Gastroesophageal sphincter (tissue), 3 donors: ENCODE measurements around the gene LUC7L.

Source experiments
- EP300 ChIP-seq: sonication (generic); formaldehyde crosslinking; IDR thresholded peaks from one replicate; pipeline ENCODE4 v1.6.1; 2017; ENCODE audit warnings: antibody characterized with exemption, mild to moderate bottlenecking
- TF ChIP-seq, protein P1 (sequence below), 4 experiments: fragments of 200-600 bp in 2 of 4; fragments of 450-650 bp in 2 of 4; sonication (generic) in 1 of 4; IDR thresholded peaks; one replicate each; pipeline ENCODE4 v1.5.1; 2017 to 2019; ENCODE audit warnings: antibody characterized with exemption in 4 of 4, mild to moderate bottlenecking in 2 of 4, moderate library complexity in 2 of 4

GRCh38 chr16:144797-145252 lies 84.4 kb downstream of the LUC7L start:
- TF ChIP-seq EP300 = no peak
- TF ChIP-seq, protein P1, sequence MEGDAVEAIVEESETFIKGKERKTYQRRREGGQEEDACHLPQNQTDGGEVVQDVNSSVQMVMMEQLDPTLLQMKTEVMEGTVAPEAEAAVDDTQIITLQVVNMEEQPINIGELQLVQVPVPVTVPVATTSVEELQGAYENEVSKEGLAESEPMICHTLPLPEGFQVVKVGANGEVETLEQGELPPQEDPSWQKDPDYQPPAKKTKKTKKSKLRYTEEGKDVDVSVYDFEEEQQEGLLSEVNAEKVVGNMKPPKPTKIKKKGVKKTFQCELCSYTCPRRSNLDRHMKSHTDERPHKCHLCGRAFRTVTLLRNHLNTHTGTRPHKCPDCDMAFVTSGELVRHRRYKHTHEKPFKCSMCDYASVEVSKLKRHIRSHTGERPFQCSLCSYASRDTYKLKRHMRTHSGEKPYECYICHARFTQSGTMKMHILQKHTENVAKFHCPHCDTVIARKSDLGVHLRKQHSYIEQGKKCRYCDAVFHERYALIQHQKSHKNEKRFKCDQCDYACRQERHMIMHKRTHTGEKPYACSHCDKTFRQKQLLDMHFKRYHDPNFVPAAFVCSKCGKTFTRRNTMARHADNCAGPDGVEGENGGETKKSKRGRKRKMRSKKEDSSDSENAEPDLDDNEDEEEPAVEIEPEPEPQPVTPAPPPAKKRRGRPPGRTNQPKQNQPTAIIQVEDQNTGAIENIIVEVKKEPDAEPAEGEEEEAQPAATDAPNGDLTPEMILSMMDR (IDR thresholded peaks at IDR 0.05) = no peak
